Fibroblast of peridontal ligament (primary cell): ENCODE data around the gene AKR7A3.
A peak's percentile ranks its signal among the peaks of the same experiment; 100 is the strongest.
"Not testable (repeated sequence)": the region's sequence is repeated elsewhere in the genome, so short reads cannot be mapped to it uniquely, and the experiment has no call there.

Experiments used
- DNase-seq: peaks from one replicate; pipeline ENCODE4 v3.0.0-alpha.2; 2010; ENCODE audit errors: extremely low read depth

The AKR7A3 gene

DNA sequence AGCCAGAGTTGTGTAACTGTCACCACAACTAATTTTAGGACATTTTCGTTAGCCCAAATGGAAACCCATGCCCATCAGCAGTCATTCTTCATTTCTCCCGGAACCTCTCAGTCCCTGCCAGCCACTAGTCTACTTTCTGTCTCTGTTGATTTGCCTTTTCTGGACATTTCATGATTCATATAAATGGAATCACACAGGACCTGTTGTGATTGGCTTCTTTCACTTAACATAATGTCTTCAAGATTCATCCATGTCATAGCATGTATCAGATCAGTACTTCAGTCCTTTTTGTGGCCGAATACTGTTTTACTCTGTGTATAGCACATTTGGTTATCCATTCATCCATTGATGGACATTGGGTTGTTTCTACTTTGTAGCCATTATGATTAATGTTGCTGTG, 30.6 kb upstream of the AKR7A3 start:
- no peak for DNase-seq

DNA sequence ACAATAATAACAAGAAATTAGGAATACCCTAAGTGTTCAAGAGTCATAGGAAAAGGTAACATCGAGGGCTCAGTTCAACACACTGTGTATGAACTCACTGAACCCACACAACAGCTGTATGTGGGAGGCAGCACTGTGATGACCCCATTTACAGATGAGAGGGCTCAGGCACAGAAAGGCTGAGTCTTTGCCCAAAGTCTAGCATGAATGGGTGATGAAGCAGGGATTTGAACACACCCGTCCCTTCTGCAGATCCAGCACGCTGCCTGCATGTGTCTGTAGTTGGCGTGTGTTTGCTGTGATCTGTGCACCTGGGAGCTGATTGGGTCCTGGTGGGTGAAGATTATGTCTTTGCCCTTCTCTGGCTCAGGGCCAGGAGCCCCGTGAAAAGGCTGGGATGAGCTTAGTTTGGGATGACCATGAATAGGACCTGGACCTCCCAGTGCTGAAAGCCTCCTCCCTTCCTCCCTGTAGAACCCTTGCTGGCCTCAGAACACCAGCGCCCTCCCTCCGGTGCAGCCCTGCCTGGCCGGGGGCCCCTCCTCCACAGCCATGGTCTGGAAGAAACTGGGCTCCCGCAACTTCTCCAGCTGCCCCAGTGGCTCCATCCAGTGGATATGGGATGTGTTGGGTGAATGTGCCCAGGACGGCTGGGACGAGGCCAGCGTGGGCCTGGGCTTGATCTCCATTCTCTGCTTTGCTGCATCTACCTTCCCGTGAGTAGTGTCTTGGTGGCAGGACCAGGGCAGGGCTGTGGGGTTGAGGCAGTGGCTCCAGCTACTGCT, 28.7 kb upstream of the AKR7A3 start:
- no peak for DNase-seq

DNA sequence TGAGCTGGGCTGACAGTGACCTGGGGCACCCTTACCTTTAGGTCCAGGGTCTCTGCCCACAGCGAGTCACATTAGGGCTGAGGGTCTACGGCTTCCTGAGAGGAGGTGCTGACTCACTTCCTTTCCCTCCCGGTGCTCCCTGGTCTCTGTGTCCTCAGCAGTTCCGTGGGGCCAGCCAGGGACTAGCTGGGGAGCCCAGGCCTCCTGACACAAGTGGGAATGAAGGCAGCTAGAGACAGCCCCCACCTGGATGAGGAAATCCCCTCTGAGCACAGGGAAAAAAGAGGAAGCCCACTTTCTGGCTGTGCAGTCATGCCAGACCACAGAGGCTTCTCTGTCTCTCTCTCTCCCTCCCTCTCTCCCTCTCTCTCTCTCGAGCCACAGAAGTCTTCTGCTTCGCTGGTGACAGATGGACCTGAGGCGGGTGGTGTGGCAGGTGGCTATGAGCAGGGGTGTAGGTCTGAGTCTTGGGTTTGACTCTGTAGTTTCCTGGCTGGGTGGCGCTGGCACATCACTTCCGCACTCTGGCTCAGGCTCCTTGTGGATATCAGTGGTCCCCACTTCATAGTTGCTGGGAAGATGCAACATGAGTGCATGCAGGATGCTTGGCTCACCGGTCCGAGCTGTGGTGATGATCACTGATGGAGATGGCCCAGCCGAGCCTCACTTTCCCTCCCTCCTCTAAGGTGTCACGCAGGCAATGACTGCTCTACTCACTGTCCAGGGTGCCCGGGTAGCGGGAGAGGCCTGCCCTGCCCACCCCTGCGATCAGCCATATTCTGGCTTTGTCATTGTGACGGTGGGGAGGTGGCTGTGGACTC, 27.0 kb upstream of the AKR7A3 start:
- no peak for DNase-seq

DNA sequence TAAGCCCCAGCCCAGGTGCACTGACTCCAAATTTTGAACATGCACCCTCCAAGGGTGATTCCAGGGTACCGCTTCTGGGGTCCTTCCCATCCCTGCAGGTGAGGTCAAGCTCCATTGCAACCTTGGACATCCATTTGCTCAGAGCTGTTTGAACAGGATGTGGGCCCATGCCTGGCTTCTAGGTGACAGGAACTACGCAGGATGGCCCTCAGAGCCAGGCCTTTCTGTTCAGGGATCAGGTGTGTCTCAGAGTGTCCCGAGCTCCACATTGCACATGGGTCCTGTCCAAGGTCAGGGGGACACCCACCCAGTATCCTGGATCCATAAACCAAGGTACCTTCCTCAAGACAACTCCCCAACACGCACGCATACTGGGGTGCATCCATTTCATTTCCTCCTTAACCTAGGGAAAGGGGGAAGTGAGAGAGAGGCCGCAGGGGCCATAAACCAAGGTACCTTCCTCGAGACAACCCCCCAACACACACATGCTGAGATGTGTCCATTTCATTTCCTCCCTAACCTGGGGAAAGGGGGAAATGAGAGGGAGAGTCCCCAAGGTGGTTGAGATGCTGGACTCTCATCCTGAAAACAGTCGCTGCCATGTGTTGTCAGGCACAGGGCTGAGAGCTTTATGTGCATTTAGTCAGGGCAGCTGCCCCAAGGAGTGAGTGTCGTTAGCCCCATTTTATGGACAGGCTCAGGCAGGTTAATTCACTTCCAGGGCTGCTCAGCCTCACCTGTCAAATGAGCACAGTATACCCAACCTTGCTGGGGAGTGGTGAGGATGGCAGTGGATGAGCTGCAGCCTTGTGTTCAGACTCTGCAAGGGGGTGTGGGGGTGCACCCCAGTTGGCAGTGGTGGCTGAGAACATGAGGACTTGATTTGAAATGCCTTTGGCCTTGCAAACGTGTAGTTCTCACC, 25.7 kb upstream of the AKR7A3 start:
- DNase-seq, result no peak

DNA sequence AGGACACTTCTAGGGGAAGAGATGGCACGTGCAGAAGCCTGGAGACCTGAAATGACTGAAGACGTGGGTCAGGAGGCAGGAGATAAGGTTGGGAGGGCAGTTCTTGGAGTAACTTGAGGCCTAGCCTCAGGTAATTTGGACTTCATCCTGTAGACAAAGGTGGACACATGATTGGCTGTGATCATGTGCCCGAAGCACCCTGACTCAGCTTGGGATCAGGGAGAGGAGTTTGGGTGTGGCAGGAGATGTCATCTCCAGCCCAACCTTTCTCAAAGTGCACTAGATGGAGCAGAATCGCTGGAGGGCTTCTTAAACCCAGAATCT, 25.0 kb upstream of the AKR7A3 start:
- no peak for DNase-seq

DNA sequence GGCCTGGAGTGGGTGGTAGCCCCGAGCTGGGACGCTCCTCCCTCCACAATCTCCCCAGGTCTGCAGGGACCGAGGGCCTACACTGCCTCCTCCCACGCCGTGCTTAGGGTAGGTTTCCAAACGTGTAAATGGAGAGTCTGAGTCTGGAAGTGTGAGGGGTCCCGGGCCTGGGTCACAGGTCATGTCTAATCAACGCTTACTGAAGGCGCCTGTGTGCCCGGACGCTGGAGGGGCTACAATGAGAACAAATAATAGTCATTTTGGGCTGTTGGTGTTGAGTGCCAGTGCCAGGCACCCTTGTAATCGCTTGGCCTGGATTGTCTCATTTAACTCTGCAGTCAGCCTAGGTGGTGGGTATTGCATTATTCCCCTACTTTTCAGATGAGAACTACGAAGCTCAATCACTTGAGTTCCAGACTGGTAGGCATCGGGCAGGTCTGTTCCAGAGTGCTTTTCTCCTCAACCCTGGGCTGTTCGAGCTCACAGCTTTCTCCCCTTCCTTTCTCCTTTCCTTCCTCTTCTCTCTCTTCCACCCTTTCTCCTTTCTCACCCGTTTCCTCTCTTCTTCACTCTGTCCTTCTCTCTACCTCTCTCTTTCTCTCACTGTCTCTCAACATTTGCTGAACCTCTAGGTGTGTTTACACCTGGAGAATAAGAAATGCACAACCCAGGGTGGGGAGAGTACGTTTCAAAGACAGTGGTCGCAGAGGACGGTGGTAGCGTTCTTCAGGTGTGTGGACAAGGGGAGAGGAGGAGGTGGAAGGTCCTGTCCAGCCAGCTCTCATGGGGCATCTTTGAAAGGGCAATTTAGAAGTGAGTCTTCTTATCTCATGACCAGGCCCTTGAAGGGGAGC, 24.4 kb upstream of the AKR7A3 start:
- peak; percentile 11 for DNase-seq

DNA sequence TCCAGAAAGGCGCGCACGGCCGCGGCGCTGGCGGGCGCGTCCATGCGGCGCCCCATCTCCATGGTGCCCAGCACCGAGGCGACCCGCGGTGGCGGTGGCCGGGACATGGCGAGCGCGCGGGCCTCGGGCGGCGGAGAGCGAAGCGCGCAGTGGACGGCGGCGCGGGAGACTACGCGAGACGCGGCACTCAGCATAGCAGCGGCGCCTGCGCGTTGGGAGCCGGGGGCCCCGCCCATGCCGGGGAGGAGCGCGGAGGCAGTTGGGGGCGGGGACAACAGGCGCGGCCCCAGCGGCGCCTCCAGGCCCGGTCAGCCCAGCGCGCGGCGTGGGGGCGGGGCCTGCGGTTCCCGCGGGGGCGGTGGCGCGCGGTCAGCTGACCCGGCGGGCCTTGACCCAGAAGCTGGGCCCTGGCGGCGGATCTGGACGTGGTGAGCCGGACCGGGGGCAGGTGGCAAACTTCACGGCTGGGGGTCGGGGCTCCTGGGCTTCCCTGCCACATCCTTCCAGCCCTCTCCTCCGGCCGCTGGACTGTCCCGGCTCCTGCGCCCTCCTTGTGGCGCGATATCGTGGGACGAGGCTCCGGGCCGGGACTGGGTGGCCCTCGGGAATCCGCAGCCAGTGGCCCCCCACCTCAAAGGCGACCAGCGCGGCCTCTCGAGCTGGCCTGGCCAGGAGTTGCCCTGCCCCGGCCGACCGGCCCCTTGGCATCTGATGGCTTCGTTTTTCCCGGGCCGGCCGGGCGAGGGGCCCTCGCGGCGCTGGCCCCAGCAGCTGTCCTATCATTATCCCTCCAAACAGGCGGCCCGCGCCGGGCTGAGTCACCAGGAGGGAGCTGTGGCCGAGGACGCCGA, 23.6 kb upstream of the AKR7A3 start, which contains the start of the genes AKR7A2 and SLC66A1:
TSS of gene AKR7A2 (minus strand) at position 214 of the 851 bp plus-strand sequence. CDS start at position 194, 20 bp downstream.
TSS of gene SLC66A1 (plus strand) at position 396 of the 851 bp plus-strand sequence. CDS start 5,352 bp downstream, outside the sequence.
- peak; percentile 86 for DNase-seq

DNA sequence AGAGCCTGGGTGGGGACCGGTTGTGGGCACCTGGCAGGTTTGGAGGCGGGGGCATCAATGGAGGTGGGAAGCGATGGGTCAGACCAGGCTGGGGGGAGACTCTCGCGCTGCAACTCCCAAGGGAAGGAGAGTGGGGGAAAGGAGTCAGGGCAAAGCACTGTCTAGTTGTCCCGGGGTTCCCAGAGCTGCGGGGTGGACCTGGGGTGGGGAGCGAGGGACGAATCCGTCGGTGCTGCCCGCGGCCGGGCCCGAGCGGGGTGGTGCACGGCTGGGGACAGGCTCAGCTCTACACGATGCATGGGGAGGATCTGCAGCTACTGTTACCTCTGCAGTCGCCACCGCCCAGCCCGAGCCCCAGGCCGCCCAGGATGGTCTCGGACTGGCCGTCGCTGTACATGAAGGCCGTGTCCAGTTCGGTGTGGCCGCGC, 22.9 kb upstream of the AKR7A3 start:
- no peak for DNase-seq

DNA sequence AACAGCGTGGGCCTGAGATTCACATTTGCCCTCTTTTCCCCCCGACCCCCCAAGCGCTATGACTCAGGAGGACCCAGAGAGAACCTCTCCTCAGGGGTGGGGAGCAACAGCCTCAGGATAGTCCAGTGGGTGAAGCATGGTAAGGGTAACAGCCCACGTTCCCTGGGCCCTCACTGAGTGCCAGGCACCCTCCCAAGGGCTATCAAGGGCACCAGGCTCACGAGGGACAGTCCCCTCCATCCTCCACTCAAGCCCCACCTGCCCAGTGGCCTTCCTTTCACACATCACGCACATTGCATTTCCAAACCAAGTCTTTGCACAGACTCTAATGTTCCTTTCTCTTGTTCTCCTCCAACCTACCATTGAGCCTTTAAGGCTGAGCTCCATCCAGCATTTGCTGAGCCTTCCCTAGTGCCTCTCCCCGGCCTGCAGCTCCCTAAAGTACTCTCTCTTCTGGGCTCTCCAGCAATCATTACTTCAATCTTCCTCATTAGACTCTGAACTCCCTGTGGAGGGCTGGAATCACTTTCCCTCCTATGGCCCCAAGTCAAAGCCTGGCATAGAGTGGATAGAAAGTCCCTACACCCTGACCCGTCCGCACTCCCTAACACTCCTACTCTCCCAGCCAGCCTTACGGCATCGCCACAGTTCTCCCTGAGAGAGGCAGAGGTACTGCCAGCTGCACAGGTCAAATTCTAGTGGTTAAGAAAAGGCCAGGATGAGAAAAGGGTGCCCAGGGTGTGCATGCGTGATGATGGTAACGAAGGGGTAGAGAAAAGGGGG, 22.3 kb upstream of the AKR7A3 start:
- DNase-seq, result peak; percentile 12

DNA sequence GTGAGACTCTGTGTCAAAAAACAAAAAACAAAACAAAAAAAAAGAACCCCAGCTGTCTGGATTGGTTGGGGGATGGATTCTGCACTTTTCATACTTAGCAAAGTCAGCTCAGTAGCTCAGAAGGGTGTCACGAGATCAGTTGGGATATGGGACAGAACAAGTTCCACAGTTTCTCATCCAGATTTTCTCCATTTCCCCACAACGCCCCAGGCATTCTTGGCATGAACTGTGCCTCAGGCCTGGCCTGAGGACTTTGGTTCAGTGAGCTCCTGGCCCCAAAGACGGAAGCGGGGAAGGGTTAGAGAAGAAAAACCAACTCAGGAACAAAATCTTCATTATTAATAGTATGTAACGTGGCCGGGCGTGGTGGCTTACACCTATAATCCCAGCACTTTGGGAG, 21.5 kb upstream of the AKR7A3 start:
- DNase-seq, result no peak

DNA sequence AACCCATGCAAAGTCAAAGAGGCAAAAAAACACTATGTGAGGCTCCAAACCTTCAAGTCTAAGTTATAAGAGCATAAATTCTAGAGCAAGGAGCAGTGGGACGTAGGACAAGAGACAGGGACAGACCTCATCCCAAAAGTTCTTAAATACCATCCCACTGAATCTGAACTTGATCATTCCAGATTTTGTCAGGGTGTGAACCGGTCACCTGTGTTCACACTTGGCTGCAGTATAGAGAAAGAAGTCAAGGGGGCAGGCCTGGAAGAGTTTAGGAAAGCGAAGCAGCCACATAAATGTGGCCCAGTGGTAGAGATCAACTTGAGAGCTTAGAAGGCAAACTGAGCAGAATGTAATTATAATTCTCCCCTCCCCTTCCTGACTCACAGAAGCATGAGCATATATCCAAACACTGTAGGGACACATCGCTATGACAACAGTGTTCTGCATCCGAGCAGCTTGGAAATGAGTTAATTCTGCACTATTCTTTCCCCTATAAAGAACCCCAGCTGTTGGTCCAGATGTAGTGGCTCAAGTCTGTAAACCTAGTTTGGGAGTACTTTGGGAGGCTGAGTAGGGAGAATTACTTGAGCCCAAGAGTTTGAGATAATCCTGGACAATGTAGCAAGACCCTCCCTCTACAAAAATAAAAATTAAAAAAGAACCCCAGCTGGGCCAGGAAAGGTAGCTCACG, 20.7 kb upstream of the AKR7A3 start:
- DNase-seq, result peak; percentile 90

DNA sequence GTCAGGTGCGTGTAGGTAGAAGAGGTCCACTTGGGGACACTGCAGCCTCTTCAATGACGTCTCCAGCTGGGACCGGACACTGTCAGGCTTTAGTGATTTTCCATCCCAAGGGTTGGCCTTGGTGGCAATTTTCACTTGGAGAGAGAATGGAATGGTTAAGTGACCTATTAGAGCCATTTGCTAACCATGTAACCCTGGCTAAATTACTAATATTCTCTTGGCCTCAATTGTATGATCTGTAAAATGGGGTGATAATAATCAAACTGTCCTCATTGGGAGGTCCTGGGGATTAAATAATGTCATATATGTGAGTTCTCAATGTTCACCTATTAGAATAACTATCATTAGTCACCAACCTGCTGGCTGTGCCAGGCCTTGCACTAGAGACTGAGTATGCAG, 19.9 kb upstream of the AKR7A3 start:
- DNase-seq, result no peak

DNA sequence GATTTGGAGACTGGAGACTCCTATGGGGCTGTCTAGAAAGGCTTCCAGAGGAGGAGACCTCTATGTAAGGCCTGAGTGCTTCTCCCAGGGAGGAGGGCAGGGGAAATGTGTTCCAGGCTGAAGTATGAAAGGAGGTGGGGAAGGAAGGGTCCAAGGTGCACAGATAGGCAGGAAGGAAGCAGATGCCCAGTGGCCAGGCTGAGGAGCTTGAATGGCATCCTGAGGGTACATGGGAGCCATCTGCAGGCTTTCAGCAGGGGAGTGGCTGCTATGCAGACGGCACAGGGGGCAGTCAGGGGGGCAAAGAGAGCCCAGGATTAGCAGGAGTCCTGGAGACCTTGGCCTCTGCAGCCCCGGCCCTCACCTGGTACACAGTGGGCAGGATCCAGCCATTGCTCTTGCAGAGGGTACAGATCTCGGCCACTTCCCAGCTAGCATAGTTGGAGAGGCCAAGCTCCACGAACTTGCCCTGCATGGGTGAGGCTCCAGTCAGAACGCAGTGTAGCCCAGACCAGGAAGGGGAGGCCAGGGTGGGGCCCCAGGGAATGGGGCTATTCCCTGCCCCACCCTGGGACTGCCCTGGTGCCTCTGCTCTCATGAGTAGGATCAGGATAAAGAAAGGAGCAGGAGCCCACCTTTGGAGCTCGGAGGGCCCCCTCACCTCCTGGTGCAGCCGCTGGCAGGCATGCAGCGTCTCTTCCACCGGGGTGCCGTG, 19.4 kb upstream of the AKR7A3 start:
- no peak for DNase-seq

DNA sequence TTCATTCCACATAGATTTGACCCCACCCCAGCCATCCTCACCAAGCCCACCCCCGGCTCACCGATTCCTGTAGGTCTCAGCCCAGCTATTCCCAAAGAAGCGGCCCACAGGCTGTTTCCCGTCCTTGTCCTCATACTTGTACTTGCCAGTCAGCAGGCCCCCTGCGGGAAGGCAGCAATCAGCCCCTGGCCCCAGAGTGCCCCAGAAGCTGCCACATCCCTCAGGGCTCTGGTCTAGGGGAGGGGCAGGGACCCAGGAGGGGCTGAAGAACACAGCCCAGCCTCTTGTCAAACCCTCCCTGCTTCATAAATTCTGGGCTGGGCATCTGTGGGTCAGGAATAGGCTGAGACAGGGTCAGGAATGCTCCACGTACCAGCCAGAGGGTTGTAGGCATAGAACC, 18.4 kb upstream of the AKR7A3 start:
- DNase-seq, result no peak

DNA sequence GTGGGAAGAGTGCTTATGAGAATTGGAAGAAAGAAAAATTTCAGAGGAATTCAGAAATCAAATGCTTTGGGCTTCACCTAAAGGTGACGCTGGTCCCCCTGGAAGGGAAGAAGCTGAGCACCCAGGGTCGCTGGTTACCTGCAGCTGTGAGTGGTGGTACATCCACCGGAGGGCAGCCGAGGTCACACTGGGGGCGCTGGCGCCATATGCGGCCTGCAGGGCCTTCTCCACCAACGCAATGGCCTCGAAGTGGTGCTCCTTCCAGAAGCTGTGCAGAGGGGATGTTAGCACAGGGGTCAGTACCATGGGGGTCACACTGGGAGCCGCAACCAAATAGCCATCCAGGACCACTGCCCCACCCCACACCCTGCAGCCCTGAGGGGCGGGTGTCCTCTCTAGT, 17.3 kb upstream of the AKR7A3 start:
- DNase-seq, result no peak

DNA sequence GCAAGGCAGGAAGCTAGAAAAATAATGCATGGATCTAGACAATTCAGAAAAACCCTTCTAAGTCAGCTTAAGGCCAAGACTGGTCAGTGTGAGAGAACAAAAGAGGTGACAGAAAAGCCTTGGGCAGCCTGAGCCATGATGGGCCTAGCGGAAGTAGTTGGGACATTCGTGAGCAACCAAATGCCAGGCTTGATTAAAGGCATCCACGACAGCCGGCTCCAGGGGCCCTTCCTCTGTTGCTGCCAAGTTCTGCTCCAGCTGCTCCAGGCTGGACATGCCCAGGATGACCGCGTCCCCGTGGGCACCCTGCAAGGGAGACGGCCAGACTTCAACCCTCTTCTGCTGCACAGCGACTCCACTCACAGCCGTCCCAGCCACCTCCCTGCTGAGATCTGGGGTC, 15.5 kb upstream of the AKR7A3 start:
- DNase-seq, result not testable (repeated sequence)

DNA sequence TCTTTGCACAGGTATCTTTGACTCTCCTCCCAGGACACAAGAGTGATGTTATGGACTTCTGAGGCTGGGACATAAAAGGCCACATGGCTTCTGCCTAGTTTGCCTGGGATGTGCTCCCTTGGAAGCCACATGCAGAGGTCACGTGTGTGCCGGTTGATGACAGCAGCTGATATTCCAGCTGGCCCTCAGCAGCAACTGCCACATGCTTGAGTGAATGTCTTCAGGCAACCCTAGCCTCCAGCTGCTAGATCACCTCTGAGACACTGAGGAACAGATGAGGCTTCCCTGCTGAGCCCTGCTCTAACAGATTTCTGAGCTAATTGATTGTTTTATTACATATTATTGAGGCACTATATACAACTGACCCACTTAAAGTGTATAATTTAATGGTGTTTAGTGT, 11.6 kb upstream of the AKR7A3 start:
- DNase-seq, result no peak

DNA sequence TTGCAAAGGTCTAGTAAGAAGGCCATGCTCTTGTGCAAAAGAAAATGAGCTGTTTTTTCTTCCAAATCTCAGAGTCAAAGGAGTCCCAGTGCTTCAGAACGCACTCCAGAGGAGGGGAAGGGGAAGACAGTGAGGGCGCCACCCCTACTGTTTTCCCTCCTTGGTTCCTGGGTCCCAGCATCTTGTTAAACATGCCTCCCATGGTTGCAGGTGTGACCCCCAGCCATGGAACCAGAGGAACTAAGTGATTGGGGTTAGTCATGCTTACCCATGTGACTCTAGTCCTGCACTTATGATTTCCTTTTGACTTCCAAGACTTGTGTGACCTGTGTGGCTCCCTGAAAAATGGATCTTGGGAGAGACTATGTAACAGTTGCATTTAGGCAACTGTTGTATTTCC, 6.1 kb upstream of the AKR7A3 start:
- DNase-seq, result no peak
